Naive thymus-derived CD4-positive, alpha-beta T cell (primary cell): ENCODE results near the gene MAMDC2. TPM values are rescaled to one million over a fixed set of nuclear protein-coding genes. Genes with fewer than 3 reads are reported as not detected.

Experiments
- ATAC-seq: fragments of 150-1000 bp; cut with Tn5 transposase; 2 replicates; pipeline ENCODE4 v1.10.0; 2021; ENCODE audit warnings: mild to moderate bottlenecking, moderate library complexity
- CTCF ChIA-PET: fragments of 350-600 bp; sonication (Branson Sonifier 250); formaldehyde crosslinking; loops from one replicate; lab custom pipeline; 2021; ENCODE audit warnings: antibody characterized with exemption; lab: Charles Lee
- POLR2A ChIA-PET: fragments of 350-600 bp; sonication (Branson Sonifier 250); formaldehyde crosslinking; loops from one replicate; lab custom pipeline; 2021; ENCODE audit warnings: antibody characterized with exemption, inconsistent platforms; lab: Charles Lee
- DNase-seq, 9 donors: peaks; one replicate each; pipeline versions ENCODE4 v3.0.0 to v3.0.0-alpha.2; 2020 to 2022; ENCODE audit warnings: mixed read lengths in 1 of 9
- H3K27ac ChIP-seq: one replicate; pipeline ENCODE4 v1.7.0; 2013; ENCODE audit warnings: mild to moderate bottlenecking, low read depth, low read length, moderate library complexity
- H3K27me3 ChIP-seq, 2 donors: one replicate each; pipeline ENCODE4 v1.7.0; 2013; ENCODE audit warnings: low read length in 2 of 2, mild to moderate bottlenecking in 2 of 2, moderate library complexity in 2 of 2; ENCODE audit not compliant: control insufficient read depth in 2 of 2, insufficient read depth in 2 of 2
- H3K36me3 ChIP-seq, 3 experiments: 1 replicate in 2 of 3; 2 replicates in 1 of 3; pipeline ENCODE4 v1.7.0; 2013; ENCODE audit warnings: low read length in 3 of 3, mild to moderate bottlenecking in 3 of 3, moderate library complexity in 1 of 3; ENCODE audit not compliant: insufficient read depth in 3 of 3, control insufficient read depth in 2 of 3
- H3K4me1 ChIP-seq, 2 donors: one replicate each; pipeline ENCODE4 v1.7.0; 2013; ENCODE audit warnings: low read length in 2 of 2, mild to moderate bottlenecking in 2 of 2, moderate library complexity in 1 of 2; ENCODE audit not compliant: control insufficient read depth in 2 of 2, insufficient read depth in 2 of 2
- H3K4me3 ChIP-seq: 2 replicates; pipeline ENCODE4 v1.7.0; 2013; ENCODE audit warnings: mild to moderate bottlenecking, low read length
- H3K9me3 ChIP-seq, 3 experiments: 1 replicate in 2 of 3; 2 replicates in 1 of 3; pipeline ENCODE4 v1.7.0; 2013; ENCODE audit warnings: low read length in 3 of 3; ENCODE audit not compliant: control insufficient read depth in 2 of 3
- H3K27ac Mint-ChIP-seq, 9 donors: one replicate each; pipeline ENCODE4 v1.8.0; 2020 to 2022; ENCODE audit warnings: mixed read lengths in 9 of 9, mild to moderate bottlenecking in 8 of 9, moderate library complexity in 5 of 9, inconsistent platforms in 2 of 9
- H3K27me3 Mint-ChIP-seq, 5 donors: one replicate each; pipeline ENCODE4 v1.8.0; 2021 to 2022; ENCODE audit warnings: mixed read lengths in 5 of 5, mild to moderate bottlenecking in 1 of 5
- H3K36me3 Mint-ChIP-seq, 5 donors: one replicate each; pipeline ENCODE4 v1.8.0; 2020 to 2022; ENCODE audit warnings: mixed read lengths in 5 of 5, mild to moderate bottlenecking in 3 of 5, inconsistent platforms in 1 of 5
- H3K4me1 Mint-ChIP-seq, 7 donors: one replicate each; pipeline ENCODE4 v1.8.0; 2020 to 2022; ENCODE audit warnings: mixed read lengths in 7 of 7, mild to moderate bottlenecking in 3 of 7, inconsistent platforms in 1 of 7
- H3K4me3 Mint-ChIP-seq, 10 donors: one replicate each; pipeline ENCODE4 v1.8.0; 2020 to 2022; ENCODE audit warnings: mild to moderate bottlenecking in 10 of 10, mixed read lengths in 10 of 10, moderate library complexity in 6 of 10, inconsistent platforms in 2 of 10
- H3K9me3 Mint-ChIP-seq, 11 donors: one replicate each; pipeline ENCODE4 v1.8.0; 2020 to 2022; ENCODE audit warnings: mixed read lengths in 11 of 11, mild to moderate bottlenecking in 4 of 11, inconsistent platforms in 1 of 11, moderate library complexity in 1 of 11
- intact Hi-C, 2 donors: fragments of 100-400 bp; cut with micrococcal nuclease; formaldehyde crosslinking; loops; one replicate each; pipeline ENCODE4 v1.15.1; 2023
- polyA plus RNA-seq, 2 donors: library from polyadenylated mRNA; unstranded; fragments of 300-500 nt; fragmentation: Illumina TruSeq; gene quantifications; one replicate each; pipeline ENCODE4 v1.2.3, GENCODE V29; 2021
- total RNA-seq, 6 experiments: library from RNA in 5 of 6; stranded (reverse) in 5 of 6; gene quantifications; 1 replicate in 5 of 6; 2 replicates in 1 of 6; pipeline ENCODE4 v1.2.3 and lab custom pipeline; 2021 to 2026

MAMDC2 gene
- total and polyA plus RNA-seq, 7 experiments from 2014 or later = 0.61 TPM; not detected in 6

DNA sequence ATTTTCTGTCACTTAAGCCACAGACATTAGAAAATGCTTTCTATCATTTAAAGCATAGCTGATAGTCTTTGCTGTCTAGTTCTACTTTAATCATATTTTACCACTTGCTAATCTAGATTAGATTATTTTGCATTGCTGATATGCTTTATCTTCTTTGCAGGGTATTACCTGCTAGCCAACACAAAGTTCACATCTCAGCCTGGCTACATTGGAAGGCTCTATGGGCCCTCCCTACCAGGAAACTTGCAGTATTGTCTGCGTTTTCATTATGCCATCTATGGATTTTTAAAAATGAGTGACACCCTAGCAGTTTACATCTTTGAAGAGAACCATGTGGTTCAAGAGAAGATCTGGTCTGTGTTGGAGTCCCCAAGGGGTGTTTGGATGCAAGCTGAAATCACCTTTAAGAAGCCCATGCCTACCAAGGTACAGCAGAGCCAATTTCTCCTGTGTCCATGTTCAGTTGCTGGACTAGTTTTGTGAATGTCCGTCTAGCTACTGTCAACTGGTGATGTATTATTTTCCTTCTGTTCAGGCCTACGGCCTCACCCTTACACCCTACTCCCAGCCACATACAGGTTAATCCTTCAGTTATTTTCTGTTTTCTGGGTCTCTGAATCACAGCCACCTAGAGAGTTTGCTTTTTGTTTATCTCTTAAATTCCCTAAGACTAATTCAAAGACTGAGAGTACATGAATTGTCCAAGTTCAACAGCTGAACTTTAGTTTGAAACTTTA, 99.9 kb downstream of the MAMDC2 start:
- Mint-ChIP-seq H3K4me3 (no peak overlapping the region), H3K4me1 (peaks cover 0 to 4% (median 0%) of the 10 kb centered on the region in 7 donors), H3K36me3 (no peaks in the 10 kb centered on the region), H3K9me3 (peaks cover 0 to 2% (median 0%) of the 10 kb centered on the region in 11 donors), H3K27ac (no peak overlapping the region), H3K27me3 (peaks cover 0 to 7% (median 6%) of the 10 kb centered on the region in 5 donors)
- no peaks in the 10 kb centered on the region for H3K9me3 ChIP-seq
- no peak overlapping the region for H3K4me3 ChIP-seq
- ChIA-PET CTCF (no interaction called here), POLR2A (no interaction called here)
- DNase-seq (no peak), ATAC-seq (no peak)
- no peak overlapping the region for H3K27ac ChIP-seq
- H3K36me3 ChIP-seq = no peaks in the 10 kb centered on the region
- intact Hi-C loops = no loop called here
- no peaks in the 10 kb centered on the region for H3K4me1 ChIP-seq
- H3K27me3 ChIP-seq = no peaks in the 10 kb centered on the region

DNA sequence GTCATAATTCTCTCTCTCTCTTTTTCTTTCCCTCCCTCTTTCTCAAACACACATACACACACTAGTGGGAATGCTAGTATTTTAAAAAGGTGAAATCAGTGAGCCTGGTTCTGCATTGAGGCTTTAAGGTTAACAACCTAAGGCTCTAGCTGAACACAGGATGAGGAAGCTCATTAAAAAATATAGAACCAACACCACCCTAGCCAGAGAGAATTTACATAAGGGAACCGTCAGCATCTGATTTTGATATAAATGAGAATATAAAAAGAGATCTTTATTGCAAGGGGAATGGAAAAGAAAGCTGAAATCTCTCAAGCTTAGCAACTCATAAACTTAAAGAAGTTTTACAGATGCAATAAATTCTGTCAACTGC, 100.5 kb downstream of the MAMDC2 start:
- H3K4me3 ChIP-seq = no peak overlapping the region
- peaks cover 0 to 4% (median 0%) of the 10 kb centered on the region in 7 donors for H3K4me1 Mint-ChIP-seq
- no peak overlapping the region for H3K27ac ChIP-seq
- peaks cover 0 to 2% (median 0%) of the 10 kb centered on the region in 11 donors for H3K9me3 Mint-ChIP-seq
- ChIA-PET POLR2A (no interaction called here), CTCF (no interaction called here)
- H3K36me3 Mint-ChIP-seq = no peaks in the 10 kb centered on the region
- no peaks in the 10 kb centered on the region for H3K27me3 ChIP-seq
- H3K27me3 Mint-ChIP-seq = peaks cover 0 to 7% (median 6%) of the 10 kb centered on the region in 5 donors
- H3K9me3 ChIP-seq = no peaks in the 10 kb centered on the region
- ATAC-seq (no peak), DNase-seq (no peak)
- H3K27ac Mint-ChIP-seq = no peak overlapping the region
- H3K36me3 ChIP-seq = no peaks in the 10 kb centered on the region
- no peaks in the 10 kb centered on the region for H3K4me1 ChIP-seq
- no peak overlapping the region for H3K4me3 Mint-ChIP-seq
- intact Hi-C loops = no loop called here

DNA sequence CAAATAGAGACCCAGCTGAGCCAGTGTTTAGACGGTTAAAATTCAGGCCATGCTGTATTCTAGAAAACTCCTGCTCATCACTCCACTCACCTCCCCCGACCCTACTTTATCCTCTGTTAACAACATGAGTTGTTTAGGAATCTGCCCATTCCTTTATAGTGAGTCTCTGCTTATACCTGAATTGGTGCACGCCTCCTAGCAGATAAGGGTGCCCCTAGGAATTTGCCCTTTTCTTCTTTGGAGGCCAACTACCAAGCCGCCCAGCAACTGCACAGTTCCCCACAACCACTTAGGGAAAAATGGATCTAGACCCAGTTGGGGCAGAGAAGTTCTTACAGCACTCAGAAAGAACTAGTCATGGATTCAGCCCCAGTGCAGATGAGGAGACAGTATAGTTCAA, 102.3 kb downstream of the MAMDC2 start:
- ATAC-seq = no peak
- no peaks in the 10 kb centered on the region for H3K4me1 ChIP-seq
- H3K27ac ChIP-seq = no peak overlapping the region

DNA sequence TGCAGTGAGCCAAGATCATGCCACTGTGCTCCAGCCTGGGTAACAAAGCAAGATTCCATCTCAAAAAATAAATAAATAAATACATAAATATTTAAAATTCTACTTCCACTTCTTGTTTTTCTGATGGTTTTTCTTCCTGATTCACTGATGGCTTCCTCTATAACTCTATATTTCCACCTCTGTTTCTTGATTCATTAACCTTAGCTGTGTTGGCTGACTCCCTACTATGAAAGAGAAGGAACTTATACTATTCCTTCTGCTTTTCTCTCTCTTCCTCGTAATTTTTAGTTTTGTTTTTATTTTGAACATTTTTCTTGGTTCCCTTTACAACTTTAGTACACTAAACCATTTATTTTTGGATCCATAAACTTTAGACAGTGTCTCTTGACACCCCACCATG, 103.5 kb downstream of the MAMDC2 start:
- CTCF ChIA-PET = no interaction called here
- Histone ChIP-seq H3K27ac (no peak overlapping the region), H3K4me1 (no peaks in the 10 kb centered on the region), H3K9me3 (no peaks in the 10 kb centered on the region), H3K36me3 (no peaks in the 10 kb centered on the region), H3K4me3 (no peak overlapping the region), H3K27me3 (no peaks in the 10 kb centered on the region)
- Mint-ChIP-seq H3K9me3 (peaks cover 0 to 3% (median 0%) of the 10 kb centered on the region in 11 donors), H3K27me3 (peaks cover 0 to 7% (median 4%) of the 10 kb centered on the region in 5 donors), H3K4me3 (no peak overlapping the region), H3K36me3 (no peaks in the 10 kb centered on the region), H3K27ac (no peak overlapping the region), H3K4me1 (peaks cover 0 to 4% (median 0%) of the 10 kb centered on the region in 7 donors)
- DNase-seq = no peak
- POLR2A ChIA-PET = no interaction called here
- intact Hi-C loops = no loop called here
- ATAC-seq = peak; percentile 47

More for the DNA sequence above, 102.3 kb downstream of the MAMDC2 start:
- Mint-ChIP-seq H3K27ac (no peak overlapping the region), H3K27me3 (peaks cover 0 to 7% (median 6%) of the 10 kb centered on the region in 5 donors), H3K4me3 (no peak overlapping the region), H3K4me1 (peaks cover 0 to 4% (median 0%) of the 10 kb centered on the region in 7 donors), H3K36me3 (no peaks in the 10 kb centered on the region), H3K9me3 (no peaks in the 10 kb centered on the region)
- Histone ChIP-seq H3K4me3 (no peak overlapping the region), H3K27me3 (no peaks in the 10 kb centered on the region), H3K9me3 (no peaks in the 10 kb centered on the region), H3K36me3 (no peaks in the 10 kb centered on the region)
- ChIA-PET CTCF (no interaction called here), POLR2A (no interaction called here)
- intact Hi-C loops = no loop called here
- DNase-seq = no peak

GRCh38 chr9:70147651-70148050, 104.0 kb downstream of the MAMDC2 start:
- ATAC-seq (no peak), DNase-seq (no peak)
- intact Hi-C loops = no loop called here
- peaks cover 0 to 3% (median 0%) of the 10 kb centered on the region in 11 donors for H3K9me3 Mint-ChIP-seq
- Histone ChIP-seq H3K9me3 (no peaks in the 10 kb centered on the region), H3K27ac (no peak overlapping the region), H3K4me3 (no peak overlapping the region), H3K27me3 (no peaks in the 10 kb centered on the region), H3K4me1 (no peaks in the 10 kb centered on the region), H3K36me3 (no peaks in the 10 kb centered on the region)
- H3K4me1 Mint-ChIP-seq = peaks cover 0 to 4% (median 0%) of the 10 kb centered on the region in 7 donors
- peaks cover 0 to 7% (median 4%) of the 10 kb centered on the region in 5 donors for H3K27me3 Mint-ChIP-seq
- no peaks in the 10 kb centered on the region for H3K36me3 Mint-ChIP-seq
- ChIA-PET POLR2A (no interaction called here), CTCF (no interaction called here)
- H3K27ac Mint-ChIP-seq = no peak overlapping the region
- no peak overlapping the region for H3K4me3 Mint-ChIP-seq

- Mint-ChIP-seq H3K4me3 (no peak overlapping the region), H3K27me3 (peaks cover 9 to 24% (median 12%) of the 10 kb centered on the region in 5 donors), H3K36me3 (no peaks in the 10 kb centered on the region), H3K9me3 (peaks cover 0 to 3% (median 0%) of the 10 kb centered on the region in 11 donors), H3K4me1 (peaks cover 0 to 4% (median 0%) of the 10 kb centered on the region in 7 donors), H3K27ac (no peak overlapping the region)
- H3K9me3 ChIP-seq = no peaks in the 10 kb centered on the region
- POLR2A ChIA-PET = interaction anchor here (0.6 kb wide), 1 partner anchor 17 kb away, joined by 3 read pairs; no protein-coding TSS in a partner anchor
- H3K27me3 ChIP-seq = no peaks in the 10 kb centered on the region
- intact Hi-C loops = no loop called here
- no peak overlapping the region for H3K4me3 ChIP-seq
- no peaks in the 10 kb centered on the region for H3K4me1 ChIP-seq
- CTCF ChIA-PET = no interaction called here
- H3K27ac ChIP-seq = no peak overlapping the region
- no peaks in the 10 kb centered on the region for H3K36me3 ChIP-seq
- ATAC-seq (no peak), DNase-seq (no peak)
These were observed 108.7 kb downstream of the MAMDC2 start for GRCh38 chr9:70152350-70152749.

DNA sequence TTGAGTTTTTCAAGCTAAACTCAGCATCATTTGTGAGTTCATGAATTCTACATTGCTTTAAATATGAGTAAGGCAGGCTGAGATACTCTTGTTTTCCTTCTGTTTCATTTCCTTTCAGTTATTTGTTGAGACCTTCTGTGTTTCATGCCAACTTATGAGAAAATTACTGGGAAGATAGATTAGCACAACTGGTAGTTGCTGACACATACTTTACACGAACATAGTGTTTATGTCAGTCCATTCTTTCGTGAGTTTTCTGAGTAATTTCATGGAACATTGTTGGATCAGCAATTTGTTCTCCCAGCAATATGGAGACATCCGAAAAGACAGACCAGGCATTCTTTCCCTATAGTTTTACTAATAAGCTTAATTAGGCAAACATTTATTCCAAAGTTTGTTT, 113.1 kb downstream of the MAMDC2 start:
- H3K27ac ChIP-seq = no peak overlapping the region
- ChIA-PET CTCF (no interaction called here), POLR2A (no interaction called here)
- H3K4me1 ChIP-seq = no peaks in the 10 kb centered on the region
- no peak overlapping the region for H3K4me3 Mint-ChIP-seq
- no peaks in the 10 kb centered on the region for H3K9me3 Mint-ChIP-seq
- peaks cover 0 to 2% (median 0%) of the 10 kb centered on the region in 7 donors for H3K4me1 Mint-ChIP-seq
- no peaks in the 10 kb centered on the region for H3K27me3 ChIP-seq
- DNase-seq (no peak), ATAC-seq (no peak)
- intact Hi-C loops = loop anchor here in 1 of 2 donors (5.0 kb wide), 1 partner anchor 101 kb away; the partner anchor contains the start of gene SMC5
- no peak overlapping the region for H3K27ac Mint-ChIP-seq
- no peaks in the 10 kb centered on the region for H3K36me3 Mint-ChIP-seq
- H3K9me3 ChIP-seq = no peaks in the 10 kb centered on the region
- H3K36me3 ChIP-seq = no peaks in the 10 kb centered on the region
- peaks cover 6 to 23% (median 14%) of the 10 kb centered on the region in 5 donors for H3K27me3 Mint-ChIP-seq
- no peak overlapping the region for H3K4me3 ChIP-seq
